GM12864 (cell line): ENCODE measurements around the gene GPR152.

Source experiments
- DNase-seq: peaks from one replicate; pipeline ENCODE4 v3.0.0-alpha.2; 2011; ENCODE audit warnings: low read depth
- H3K4me3 ChIP-seq: 2 replicates; pipeline ENCODE4 v1.5.1; 2011; ENCODE audit warnings: mild to moderate bottlenecking, low read depth, low read length, control low read depth
- CTCF ChIP-seq: IDR thresholded peaks from 2 replicates; pipeline ENCODE4 v1.5.1; 2011; ENCODE audit warnings: low read depth, mild to moderate bottlenecking, moderate library complexity, low read length, control low read depth, inconsistent platforms; ENCODE audit errors: missing control alignments

GPR152 gene

GRCh38 chr11:67470337-67471002 is 17.9 kb upstream of the GPR152 start:
- no peak for TF ChIP-seq CTCF
- DNase-seq: no peak
- no peak overlapping the region for H3K4me3 ChIP-seq

GRCh38 chr11:67469508-67469811 is 16.9 kb upstream of the GPR152 start:
- peak overlapping the region; percentile 68 for H3K4me3 ChIP-seq
- TF ChIP-seq CTCF: no peak

GRCh38 chr11:67468759-67469507 is 16.4 kb upstream of the GPR152 start, which contains the start of gene TMEM134:
Gene TMEM134, minus strand, starts transcription at chr11:67469251. Its CDS starts 59 bp downstream, at chr11:67469192.
- H3K4me3 ChIP-seq: peak within 1 kb of the TSS; percentile 79
- DNase-seq: peak; percentile 76
- TF ChIP-seq CTCF: peak; percentile 62

More at GRCh38 chr11:67469508-67469811, 16.9 kb upstream of the GPR152 start:
- no peak for DNase-seq

- H3K4me3 ChIP-seq: peak overlapping the region; percentile 79
- no peak for DNase-seq
- no peak for TF ChIP-seq CTCF
These were observed 15.9 kb upstream of the GPR152 start for GRCh38 chr11:67468456-67468758.

- H3K4me3 ChIP-seq: peak overlapping the region; percentile 79
- no peak for DNase-seq
These were observed 15.5 kb upstream of the GPR152 start for GRCh38 chr11:67468056-67468455.

GRCh38 chr11:67466962-67467771 is 14.6 kb upstream of the GPR152 start:
- DNase-seq: no peak
- H3K4me3 ChIP-seq: no peak overlapping the region; the same call in 1 of the 2 replicates
- no peak for TF ChIP-seq CTCF

More at GRCh38 chr11:67468056-67468455, 15.5 kb upstream of the GPR152 start:
- no peak for TF ChIP-seq CTCF
